Fibroblast of upper back skin (primary cell): ENCODE results near the gene GIMAP7.
"Not testable (repeated sequence)": the region's sequence is repeated elsewhere in the genome, so short reads cannot be mapped to it uniquely, and the experiment has no call there.

Source experiments
- DNase-seq: peaks from one replicate; pipeline ENCODE4 v3.0.0-alpha.2; 2013

GIMAP7 gene

GRCh38 chr7:150514748-150515222, at the start of gene GIMAP7:
TSS of gene GIMAP7 (plus strand) at chr7:150514872. CDS start at chr7:150519975, 5,103 bp downstream.
- DNase-seq: no peak

GRCh38 chr7:150464962-150465361, 49.7 kb upstream of the GIMAP7 start:
- DNase-seq: no peak

- no peak for DNase-seq
These were observed 49.3 kb upstream of the GIMAP7 start for GRCh38 chr7:150465414-150465813.

DNA sequence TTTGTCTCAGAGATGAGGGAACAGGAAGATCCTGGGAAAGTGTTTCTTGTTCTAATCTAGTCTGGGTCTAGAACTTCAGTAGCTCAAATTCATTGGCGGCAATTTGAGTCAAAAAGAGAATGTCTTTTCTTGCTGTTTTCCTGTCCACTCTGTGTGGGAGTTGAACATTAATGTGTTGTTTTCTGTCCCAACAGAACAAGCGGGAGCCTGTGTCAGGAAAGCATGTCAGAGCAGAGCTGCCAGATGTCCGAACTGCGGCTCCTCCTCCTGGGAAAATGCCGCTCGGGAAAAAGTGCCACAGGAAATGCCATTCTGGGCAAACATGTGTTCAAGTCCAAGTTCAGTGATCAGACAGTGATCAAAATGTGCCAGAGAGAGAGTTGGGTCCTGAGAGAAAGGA, 48.2 kb upstream of the GIMAP7 start:
- no peak for DNase-seq

DNA sequence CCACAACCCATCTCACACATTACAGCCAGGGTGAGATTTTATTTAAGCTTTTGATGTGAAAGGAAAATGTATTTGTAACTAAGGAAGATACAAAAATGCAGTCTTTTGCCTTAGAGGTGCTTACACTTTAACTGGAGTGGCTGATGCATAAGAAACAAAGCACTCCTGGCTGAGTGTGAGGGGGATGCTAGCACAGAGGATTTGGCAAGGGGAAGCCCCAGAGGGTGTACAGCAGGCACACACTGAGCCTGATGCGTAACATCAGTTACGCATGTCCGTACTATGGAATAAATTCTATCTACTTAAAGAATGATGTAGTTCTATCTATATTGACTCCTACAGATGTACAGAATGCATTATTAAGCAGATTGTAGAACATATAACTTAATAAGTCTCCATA, 46.4 kb upstream of the GIMAP7 start:
- DNase-seq: no peak

- no peak for DNase-seq
These were observed 42.8 kb upstream of the GIMAP7 start for GRCh38 chr7:150471886-150472285.

GRCh38 chr7:150473902-150474301, 40.8 kb upstream of the GIMAP7 start:
- no peak for DNase-seq

DNA sequence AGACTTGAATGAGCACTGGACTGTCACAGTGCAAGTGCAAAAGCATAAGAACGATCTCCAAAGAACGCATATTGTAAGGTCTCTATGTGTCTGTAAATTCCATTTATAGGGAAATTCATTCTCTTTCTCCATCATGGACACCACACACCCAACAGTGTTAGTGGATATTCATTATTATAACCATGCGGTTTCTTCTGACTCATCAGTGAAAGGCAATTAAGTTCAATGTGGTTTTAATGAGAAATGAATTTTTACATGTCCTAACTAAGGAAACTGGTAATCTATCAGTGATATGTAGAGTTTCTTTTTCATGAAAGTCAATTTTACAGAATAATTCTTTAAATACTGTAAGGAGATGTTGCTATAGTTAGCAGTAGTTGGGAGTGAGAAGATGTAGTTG, 38.4 kb upstream of the GIMAP7 start:
- DNase-seq: no peak

DNA sequence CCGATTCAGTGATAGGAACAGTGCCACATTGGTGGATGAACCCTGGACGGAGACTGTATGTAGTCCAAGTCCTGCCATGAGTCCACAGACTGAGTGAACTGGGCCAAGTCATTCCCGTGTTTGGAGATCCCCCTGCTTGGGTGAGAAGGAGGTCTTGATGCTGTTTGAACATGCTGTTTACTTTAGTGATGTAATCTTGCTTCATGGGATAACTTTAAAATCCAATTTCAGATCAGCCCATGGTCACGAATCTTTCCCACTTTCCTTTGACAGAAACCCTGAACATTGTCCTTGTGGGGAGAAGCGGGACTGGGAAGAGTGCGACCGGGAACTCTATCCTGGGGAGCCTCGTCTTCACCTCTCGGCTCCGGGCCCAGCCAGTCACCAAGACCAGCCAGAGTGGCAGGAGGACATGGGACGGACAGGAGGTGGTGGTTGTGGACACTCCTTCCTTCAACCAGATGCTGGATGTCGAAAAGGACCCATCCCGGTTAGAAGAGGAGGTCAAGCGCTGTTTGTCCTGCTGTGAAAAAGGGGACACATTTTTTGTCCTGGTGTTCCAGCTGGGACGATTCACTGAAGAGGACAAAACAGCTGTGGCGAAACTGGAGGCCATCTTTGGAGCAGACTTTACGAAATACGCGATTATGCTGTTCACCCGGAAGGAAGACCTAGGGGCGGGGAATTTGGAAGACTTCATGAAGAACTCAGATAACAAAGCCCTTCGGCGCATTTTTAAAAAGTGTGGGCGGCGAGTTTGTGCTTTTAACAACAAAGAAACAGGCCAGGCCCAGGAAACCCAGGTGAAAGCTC, 37.6 kb upstream of the GIMAP7 start:
- DNase-seq: no peak

GRCh38 chr7:150479023-150479716, 35.5 kb upstream of the GIMAP7 start:
- no peak for DNase-seq

- no peak for DNase-seq
These were observed 33.3 kb upstream of the GIMAP7 start for GRCh38 chr7:150481186-150481920.

DNA sequence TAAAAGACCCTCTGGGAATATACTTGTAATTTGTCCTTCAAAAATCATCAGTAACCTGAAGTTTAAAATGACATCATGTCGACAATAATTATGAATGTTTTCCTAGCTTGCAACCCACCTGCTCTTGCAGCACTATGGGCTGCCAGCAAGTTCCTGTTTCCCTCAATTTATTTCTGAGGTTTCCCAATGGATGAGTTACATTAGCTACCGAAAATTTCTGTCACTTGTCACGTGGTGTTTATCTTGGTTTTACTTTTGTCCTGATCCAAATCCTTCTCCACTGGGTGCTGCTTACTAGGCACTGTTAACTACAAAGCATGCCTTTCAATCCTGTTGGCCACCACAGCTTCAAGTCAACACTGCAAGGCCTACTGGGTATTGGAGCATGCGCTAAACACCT, 32.8 kb upstream of the GIMAP7 start:
- DNase-seq: no peak

- DNase-seq: not testable (repeated sequence)
These were observed 31.2 kb upstream of the GIMAP7 start for GRCh38 chr7:150483514-150483913.

DNA sequence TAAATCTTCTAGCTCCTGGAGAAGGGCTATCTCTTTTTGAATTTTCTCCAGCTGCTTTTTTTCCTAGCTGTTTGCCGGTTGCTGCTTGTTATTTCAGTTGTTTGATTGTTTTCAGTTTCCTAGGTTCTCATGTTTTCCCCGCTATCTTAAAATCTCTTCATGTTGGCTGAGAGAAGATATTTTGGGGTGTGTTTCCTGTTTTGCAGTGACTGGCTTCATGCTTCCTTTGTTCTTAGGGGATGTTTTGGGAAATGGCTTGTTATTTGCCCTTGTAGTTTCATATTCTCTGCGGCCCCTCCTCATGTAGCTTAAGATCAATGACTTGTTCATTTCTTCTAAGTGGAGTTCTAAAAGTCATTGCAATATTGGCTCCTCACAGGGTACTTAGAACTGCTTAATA, 30.6 kb upstream of the GIMAP7 start:
- DNase-seq: not testable (repeated sequence)

GRCh38 chr7:150487625-150488024, 27.0 kb upstream of the GIMAP7 start:
- no peak for DNase-seq

DNA sequence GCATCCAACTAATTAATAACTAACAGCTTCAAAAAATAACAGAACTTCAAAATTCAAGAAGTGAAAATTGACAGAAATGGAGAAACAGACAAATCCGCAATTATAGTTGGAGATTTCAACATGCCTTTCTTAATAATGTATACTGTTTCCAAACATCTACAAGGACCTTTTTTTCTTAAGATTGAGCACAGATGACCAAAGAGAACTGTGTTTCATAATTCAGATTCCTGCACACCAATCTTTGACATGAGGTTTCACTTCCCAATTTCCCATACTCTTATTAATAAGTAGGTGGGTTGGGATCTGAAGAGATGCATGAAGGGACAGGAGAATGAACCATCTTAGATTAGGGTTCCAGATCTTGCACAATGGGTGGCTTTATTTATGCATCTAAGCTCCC, 24.9 kb upstream of the GIMAP7 start:
- DNase-seq: no peak

GRCh38 chr7:150493442-150493841, 21.2 kb upstream of the GIMAP7 start:
- not testable (repeated sequence) for DNase-seq

DNA sequence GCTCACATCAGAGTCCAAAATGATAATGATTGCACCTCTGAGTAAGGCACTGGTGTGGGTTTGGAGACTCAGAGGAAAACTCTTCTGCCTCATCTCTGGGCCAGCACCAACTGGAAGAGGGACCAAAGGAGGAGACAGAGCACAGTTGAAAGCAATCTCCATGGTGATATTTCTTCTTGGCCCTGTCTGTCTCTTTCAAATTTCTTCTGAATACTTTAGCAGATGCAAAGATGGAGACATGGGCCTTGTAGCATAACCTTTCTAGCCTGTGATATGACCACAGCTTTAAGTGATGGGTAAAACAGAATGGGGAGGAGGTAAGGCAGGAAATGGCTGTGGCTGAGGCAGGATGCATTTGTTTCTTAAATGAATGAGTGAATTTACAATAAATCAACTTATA, 12.2 kb upstream of the GIMAP7 start:
- no peak for DNase-seq

DNA sequence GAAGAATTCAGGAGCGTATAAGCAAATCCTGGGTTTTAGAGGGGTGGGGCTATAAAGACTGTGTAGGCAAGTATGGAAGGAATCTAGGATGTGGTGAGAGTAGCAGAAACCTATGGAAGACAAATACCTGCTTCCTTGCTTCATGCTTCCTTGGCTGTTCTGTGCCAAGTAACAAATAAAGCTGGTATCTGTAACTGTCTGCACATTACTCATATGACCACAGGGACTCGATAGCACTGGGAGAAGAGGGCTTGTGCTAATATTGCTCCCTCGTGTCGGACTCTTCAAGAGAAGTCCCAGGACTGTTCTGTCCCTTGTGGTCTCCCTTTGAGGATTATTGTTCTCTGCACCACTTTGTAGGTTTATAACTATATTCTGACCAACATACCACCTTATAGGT, 11.5 kb upstream of the GIMAP7 start:
- DNase-seq: no peak

GRCh38 chr7:150503581-150503980, 11.1 kb upstream of the GIMAP7 start:
- no peak for DNase-seq

DNA sequence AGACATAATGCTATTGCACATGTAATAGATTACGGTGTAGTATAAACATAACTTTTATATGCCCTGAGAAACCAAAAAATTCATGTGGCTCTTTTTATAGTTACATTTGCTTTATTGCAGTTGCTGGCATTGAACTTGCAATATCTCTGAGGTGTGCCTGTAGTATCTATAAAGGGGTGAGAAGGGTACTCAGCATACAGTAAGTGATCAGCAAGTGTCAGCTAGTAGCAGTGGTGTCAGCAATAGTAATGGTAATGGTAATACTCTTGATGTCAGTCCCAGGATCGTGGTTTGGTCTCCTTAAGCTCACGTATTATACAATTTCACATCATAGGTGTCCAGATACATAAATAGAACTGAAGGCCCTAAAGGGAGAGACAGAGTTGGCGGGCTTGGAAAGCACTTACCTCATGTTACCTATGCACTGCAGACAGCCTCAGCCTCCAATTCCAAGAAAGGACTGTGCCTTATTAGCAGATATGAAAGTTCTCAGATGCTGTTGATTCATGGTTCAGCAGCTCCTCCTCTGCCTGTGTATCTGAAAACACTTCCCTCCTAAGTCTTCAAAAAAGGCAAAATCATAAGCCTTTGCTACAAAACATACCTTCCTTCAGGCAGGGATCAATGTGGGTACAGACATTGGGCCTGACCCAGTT, 6.6 kb upstream of the GIMAP7 start:
- DNase-seq: no peak

- no peak for DNase-seq
These were observed 3.6 kb upstream of the GIMAP7 start for GRCh38 chr7:150511048-150511447.

DNA sequence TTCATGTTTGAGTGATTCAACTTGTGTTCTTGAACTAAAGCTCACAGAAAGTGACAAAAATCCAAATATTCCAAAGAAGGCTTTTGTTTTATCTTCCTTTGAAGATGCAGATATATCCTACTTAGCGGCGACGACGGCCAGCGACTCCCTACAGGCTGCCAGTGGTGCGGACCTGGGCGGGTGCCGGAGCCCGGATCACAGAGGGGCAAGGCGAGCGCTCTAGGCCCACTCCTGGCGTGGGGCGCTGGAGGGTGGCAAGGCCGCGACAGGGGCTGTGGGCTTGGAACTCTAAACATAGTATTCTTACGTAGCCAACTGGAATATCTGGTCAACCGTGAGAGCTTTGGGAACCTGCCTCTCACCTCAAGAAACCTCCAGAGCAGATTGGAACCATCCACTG, 914 bp upstream of the GIMAP7 start:
- no peak for DNase-seq
